Activated CD4-positive, alpha-beta memory T cell treated with anti-CD3 and anti-CD28 coated beads for 36 hours (primary cell): ENCODE data around the gene HELQ. TPM values are rescaled to one million over a fixed set of nuclear protein-coding genes. Genes with fewer than 3 reads are reported as not detected.

Experiments used
- CTCF ChIA-PET: fragments of 350-600 bp; sonication (Branson Sonifier 250); formaldehyde crosslinking; loops from one replicate; lab custom pipeline; 2021; ENCODE audit warnings: antibody characterized with exemption, inconsistent platforms; lab: Charles Lee
- POLR2A ChIA-PET: fragments of 350-600 bp; sonication (Branson Sonifier 250); formaldehyde crosslinking; loops from one replicate; lab custom pipeline; 2021; ENCODE audit warnings: antibody characterized with exemption; lab: Charles Lee
- DNase-seq: peaks from one replicate; pipeline ENCODE4 v3.0.0-alpha.2; 2020
- H3K27ac Mint-ChIP-seq: one replicate; pipeline ENCODE4 v1.8.0; 2021; ENCODE audit warnings: mixed read lengths
- H3K27me3 Mint-ChIP-seq: one replicate; pipeline ENCODE4 v1.8.0; 2021; ENCODE audit warnings: mixed read lengths
- H3K36me3 Mint-ChIP-seq: one replicate; pipeline ENCODE4 v1.8.0; 2021; ENCODE audit warnings: mixed read lengths
- H3K4me1 Mint-ChIP-seq: one replicate; pipeline ENCODE4 v1.8.0; 2021; ENCODE audit warnings: low read depth, mixed read lengths
- H3K4me3 Mint-ChIP-seq: one replicate; pipeline ENCODE4 v1.8.0; 2021; ENCODE audit warnings: mild to moderate bottlenecking, mixed read lengths
- H3K9me3 Mint-ChIP-seq: one replicate; pipeline ENCODE4 v1.8.0; 2021; ENCODE audit warnings: mixed read lengths
- intact Hi-C: fragments of 100-400 bp; cut with micrococcal nuclease; formaldehyde crosslinking; loops from one replicate; pipeline ENCODE4 v1.15.1; 2023
- total RNA-seq, 2 experiments: library from RNA; stranded (reverse); gene quantifications; one replicate each; pipeline ENCODE4 v1.2.3, GENCODE V29; 2021

HELQ gene
- total RNA-seq, 2 experiments from 2014 or later, result 9.5 to 13.3 TPM

DNA sequence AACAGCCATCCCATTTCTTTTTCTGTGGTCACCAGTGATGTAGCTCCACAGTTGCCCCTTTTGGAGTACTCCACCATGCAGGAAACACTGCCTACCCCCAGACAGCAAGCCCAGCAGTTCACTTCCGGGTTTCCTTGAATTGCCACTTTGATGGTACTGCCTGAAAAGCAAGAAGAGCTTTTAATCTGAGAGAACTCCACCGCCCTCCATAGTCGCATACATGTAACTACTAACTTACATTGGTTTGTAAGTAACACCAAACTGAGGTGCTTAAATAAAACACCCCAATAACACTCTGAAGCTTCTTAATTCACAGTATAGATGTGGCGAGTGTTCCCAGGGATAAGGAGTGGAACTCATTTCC is 67.3 kb downstream of the HELQ start:
- no peaks in the 10 kb centered on the region for H3K9me3 Mint-ChIP-seq
- H3K4me1 Mint-ChIP-seq, result peaks cover 7% of the 10 kb centered on the region
- no peak overlapping the region for H3K4me3 Mint-ChIP-seq
- no peaks in the 10 kb centered on the region for H3K27me3 Mint-ChIP-seq
- H3K27ac Mint-ChIP-seq, result no peak overlapping the region
- intact Hi-C loops, result loop anchor here (1.0 kb wide), 1 partner anchor 106 kb away; no protein-coding TSS in a partner anchor
- H3K36me3 Mint-ChIP-seq, result no peaks in the 10 kb centered on the region
- DNase-seq, result peak; percentile 24
- ChIA-PET CTCF (interaction anchor here (1.0 kb wide), 2 partner anchors 9 to 31 kb away, joined by 3 read pairs; no protein-coding TSS in a partner anchor), POLR2A (no interaction called here)

DNA sequence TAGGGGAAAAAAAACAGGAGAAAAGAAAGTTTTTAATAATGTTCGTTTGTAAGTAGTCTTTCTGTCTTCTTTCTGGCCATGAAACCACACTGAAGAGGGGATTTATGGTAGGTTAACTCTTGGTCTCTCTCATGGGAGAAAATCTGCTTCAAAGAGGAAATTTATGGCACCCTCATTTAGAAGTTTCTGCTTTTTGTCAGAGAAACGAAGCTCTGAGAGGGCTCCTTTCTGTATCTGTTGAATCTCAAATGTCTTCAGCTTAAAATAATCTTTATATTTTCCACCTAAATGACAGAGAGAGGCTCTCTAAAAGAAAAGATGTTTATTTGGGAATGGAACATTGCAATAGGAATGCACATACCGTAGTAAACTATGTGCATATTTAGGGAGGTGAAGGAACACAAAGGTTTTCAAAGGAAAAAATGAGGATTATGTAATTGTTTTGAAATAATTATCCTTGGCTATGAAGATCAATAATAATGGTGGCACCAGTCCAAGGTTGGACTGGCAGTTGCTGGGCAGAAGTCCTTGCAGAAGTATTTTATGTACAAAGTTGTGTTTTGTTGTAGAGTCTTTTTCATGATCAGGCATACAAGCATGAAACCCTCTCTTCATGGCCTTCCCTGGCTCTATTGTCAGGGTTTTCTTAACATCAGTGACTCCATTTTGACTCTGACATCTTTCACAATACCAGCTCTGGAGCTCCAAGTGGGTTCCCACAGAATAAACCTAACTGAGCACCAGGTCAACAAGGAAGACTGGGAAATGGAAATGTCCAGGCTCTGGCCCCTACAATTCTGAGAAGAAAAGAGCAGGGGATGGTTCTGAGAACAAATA is 67.9 kb downstream of the HELQ start:
- POLR2A ChIA-PET, result no interaction called here
- intact Hi-C loops, result loop anchor here (1.0 kb wide), 1 partner anchor 105 kb away; no protein-coding TSS in a partner anchor
- no peaks in the 10 kb centered on the region for H3K9me3 Mint-ChIP-seq
- H3K4me3 Mint-ChIP-seq, result no peak overlapping the region
- H3K36me3 Mint-ChIP-seq, result no peaks in the 10 kb centered on the region
- no peak overlapping the region for H3K27ac Mint-ChIP-seq
- DNase-seq, result no peak
- no peaks in the 10 kb centered on the region for H3K27me3 Mint-ChIP-seq
- H3K4me1 Mint-ChIP-seq, result peaks cover 9% of the 10 kb centered on the region
- CTCF ChIA-PET, result interaction anchor here (1.0 to 1.2 kb wide), 3 partner anchors 8 to 106 kb away, joined by 3 read pairs; no protein-coding TSS in a partner anchor

DNA sequence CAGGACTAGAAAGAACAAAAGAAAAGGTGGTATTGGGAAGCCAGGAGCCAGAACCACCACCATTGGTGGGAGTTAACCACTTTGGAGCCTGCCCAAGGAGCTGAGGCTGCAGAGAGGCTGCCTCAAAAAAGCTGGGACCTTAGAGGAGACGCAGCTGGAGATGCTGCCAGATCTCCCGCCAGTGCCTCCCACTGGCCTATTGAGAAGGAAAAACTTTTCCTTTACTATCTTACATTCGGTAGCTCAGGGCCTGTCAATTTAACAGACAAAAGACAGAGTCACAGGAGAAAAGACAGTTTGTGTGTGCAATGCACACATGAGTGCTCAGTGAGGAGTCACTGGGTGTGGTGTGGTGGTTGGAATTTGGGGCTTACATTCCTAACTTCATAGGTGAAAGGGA is 68.6 kb downstream of the HELQ start:
- Mint-ChIP-seq H3K27ac (no peak overlapping the region), H3K4me1 (peaks cover 12% of the 10 kb centered on the region), H3K4me3 (no peak overlapping the region), H3K27me3 (no peaks in the 10 kb centered on the region), H3K9me3 (no peaks in the 10 kb centered on the region), H3K36me3 (no peaks in the 10 kb centered on the region)
- intact Hi-C loops, result no loop called here
- ChIA-PET CTCF (interaction anchor here (1.2 kb wide), 1 partner anchor 105 kb away, joined by 3 read pairs; no protein-coding TSS in a partner anchor), POLR2A (no interaction called here)
- DNase-seq, result no peak

DNA sequence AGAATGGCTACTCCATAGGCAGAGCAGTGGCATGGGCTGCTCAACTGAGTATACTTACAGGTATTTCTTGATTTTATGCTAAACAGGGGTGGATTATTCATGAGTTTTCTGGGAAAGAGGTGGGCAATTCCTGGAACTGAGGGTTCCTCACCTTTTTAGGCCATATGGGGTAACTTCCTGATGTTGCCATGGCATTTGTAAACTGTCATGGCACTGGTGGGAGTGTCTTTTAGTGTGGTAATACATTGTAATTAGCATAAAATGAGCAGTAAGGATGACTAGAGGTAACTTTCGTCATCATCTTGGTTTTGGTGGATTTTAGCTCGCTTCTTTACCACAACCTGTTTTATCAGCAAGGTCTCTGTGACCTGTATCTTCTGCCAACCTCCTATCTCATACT is 72.8 kb downstream of the HELQ start:
- H3K36me3 Mint-ChIP-seq, result peaks cover 7% of the 10 kb centered on the region
- H3K4me3 Mint-ChIP-seq, result no peak overlapping the region
- intact Hi-C loops, result no loop called here
- POLR2A ChIA-PET, result no interaction called here
- CTCF ChIA-PET, result no interaction called here
- DNase-seq, result no peak
- H3K4me1 Mint-ChIP-seq, result peaks cover 4% of the 10 kb centered on the region
- no peaks in the 10 kb centered on the region for H3K27me3 Mint-ChIP-seq
- H3K27ac Mint-ChIP-seq, result no peak overlapping the region
- peaks cover 13% of the 10 kb centered on the region for H3K9me3 Mint-ChIP-seq

DNA sequence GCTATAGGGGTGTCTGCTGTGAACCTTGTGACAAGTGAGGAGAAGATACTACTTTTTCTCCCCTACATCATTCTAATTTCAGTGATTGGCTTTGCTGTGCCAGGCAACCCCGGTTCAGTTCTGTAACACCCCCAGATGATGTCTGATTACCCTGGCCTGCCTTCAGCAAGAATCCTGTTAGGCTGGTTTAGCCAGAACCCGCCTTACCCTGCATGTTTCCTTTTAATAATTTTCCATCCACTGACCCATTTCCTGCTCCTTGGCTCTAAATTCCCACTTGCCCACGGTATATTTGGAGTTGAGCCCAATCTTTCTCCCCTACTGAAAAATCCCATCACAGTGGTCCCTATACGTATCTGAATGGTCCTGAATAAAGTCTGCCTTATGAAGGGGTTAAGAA is 74.5 kb downstream of the HELQ start:
- Mint-ChIP-seq H3K9me3 (peaks cover 22% of the 10 kb centered on the region), H3K4me3 (no peak overlapping the region), H3K27me3 (peaks cover 4% of the 10 kb centered on the region), H3K27ac (no peak overlapping the region), H3K4me1 (peaks cover 4% of the 10 kb centered on the region), H3K36me3 (peaks cover 16% of the 10 kb centered on the region)
- intact Hi-C loops, result no loop called here
- no peak for DNase-seq
- CTCF ChIA-PET, result no interaction called here
- POLR2A ChIA-PET, result no interaction called here

DNA sequence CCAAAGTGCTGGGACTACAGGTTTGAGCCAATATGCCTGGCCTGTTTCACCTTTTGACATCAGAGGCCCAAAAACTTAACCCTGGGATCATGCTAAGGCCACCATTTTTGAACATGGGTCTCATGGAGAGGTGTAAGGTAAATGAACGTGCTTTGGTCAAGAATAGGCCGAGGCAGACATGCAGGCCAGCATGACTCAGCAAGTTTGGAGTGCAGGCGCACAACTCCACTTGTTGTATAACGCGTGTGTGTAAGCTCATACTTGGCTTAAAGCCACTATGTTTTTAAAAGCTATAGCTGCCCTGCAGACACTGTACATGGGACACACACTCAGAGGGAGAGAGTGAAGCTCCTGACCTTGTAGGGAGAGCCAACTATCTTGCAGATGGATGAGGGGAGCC is 77.2 kb downstream of the HELQ start:
- ChIA-PET CTCF (no interaction called here), POLR2A (interaction anchor here (0.6 kb wide), 1 partner anchor 125 kb away, joined by 3 read pairs; no protein-coding TSS in a partner anchor)
- Mint-ChIP-seq H3K27me3 (peaks cover 9% of the 10 kb centered on the region), H3K36me3 (peaks cover 20% of the 10 kb centered on the region), H3K27ac (no peak overlapping the region), H3K4me3 (no peak overlapping the region), H3K4me1 (peaks cover 4% of the 10 kb centered on the region), H3K9me3 (peaks cover 24% of the 10 kb centered on the region)
- intact Hi-C loops, result no loop called here
- DNase-seq, result no peak

DNA sequence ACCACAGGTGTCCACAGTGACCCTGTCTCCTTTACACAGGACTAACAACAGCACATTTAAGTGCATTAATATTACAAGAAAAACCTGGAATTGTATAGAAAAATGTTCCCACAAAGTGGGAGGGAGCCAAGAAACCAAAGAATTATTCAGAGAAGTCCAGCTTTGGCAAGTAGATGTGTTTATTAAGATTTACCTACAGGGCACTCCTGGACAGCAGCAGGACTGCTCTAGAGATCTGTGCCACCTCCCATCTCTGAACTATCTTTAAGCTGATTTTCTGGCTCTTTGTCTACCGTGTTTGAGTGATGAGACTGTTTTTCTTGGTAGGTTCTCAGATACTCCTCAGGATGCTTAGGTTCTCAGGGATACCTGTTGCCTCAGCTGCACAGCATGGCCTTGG is 82.7 kb downstream of the HELQ start:
- Mint-ChIP-seq H3K27me3 (peaks cover 9% of the 10 kb centered on the region), H3K4me3 (no peak overlapping the region), H3K27ac (no peak overlapping the region), H3K36me3 (peaks cover 14% of the 10 kb centered on the region), H3K4me1 (peaks cover 2% of the 10 kb centered on the region), H3K9me3 (peaks cover 11% of the 10 kb centered on the region)
- intact Hi-C loops, result no loop called here
- CTCF ChIA-PET, result no interaction called here
- POLR2A ChIA-PET, result no interaction called here
- DNase-seq, result no peak

DNA sequence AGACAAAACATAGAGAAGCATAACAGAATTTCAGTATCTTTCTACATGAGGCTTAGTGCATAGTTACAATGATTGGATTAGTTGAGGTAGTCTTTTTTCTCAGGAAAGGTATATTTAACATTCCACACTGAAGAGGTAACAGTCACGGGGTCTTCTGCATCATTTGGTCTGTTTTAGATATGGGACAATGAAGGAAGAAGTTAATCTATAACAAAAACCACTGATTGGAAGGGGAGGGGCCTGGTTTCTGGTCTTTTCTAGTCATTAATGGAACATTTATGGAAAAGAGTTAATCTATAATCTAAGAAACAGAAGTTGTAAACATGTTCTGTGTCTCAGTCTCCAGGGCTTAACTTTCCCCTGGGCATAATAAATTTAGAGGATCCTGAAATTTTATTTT is 83.7 kb downstream of the HELQ start:
- intact Hi-C loops, result no loop called here
- Mint-ChIP-seq H3K4me3 (no peak overlapping the region), H3K36me3 (peaks cover 6% of the 10 kb centered on the region), H3K4me1 (peaks cover 2% of the 10 kb centered on the region), H3K27me3 (peaks cover 6% of the 10 kb centered on the region), H3K9me3 (peaks cover 4% of the 10 kb centered on the region), H3K27ac (no peak overlapping the region)
- ChIA-PET CTCF (no interaction called here), POLR2A (no interaction called here)
- no peak for DNase-seq

DNA sequence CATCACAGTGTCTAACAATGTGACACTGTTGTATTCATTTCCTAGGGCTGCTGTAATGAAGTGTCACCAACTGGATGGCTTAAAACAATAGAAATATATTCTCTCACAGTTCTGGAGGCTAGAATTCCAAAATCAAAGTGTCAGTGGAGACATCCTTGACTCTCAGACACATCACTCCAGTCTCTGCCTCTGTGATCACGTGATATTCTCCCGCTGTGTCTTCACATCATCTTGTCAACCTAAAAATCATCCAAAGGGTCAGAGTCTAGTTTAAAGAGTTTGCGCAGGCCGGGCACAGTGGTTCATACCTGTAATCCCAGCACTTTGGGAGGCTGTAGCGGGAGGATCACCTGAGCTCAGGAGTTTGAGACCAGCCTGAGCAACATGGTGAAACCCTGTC is 84.4 kb downstream of the HELQ start:
- Mint-ChIP-seq H3K36me3 (peaks cover 5% of the 10 kb centered on the region), H3K27ac (no peak overlapping the region), H3K4me1 (peaks cover 2% of the 10 kb centered on the region), H3K27me3 (peaks cover 5% of the 10 kb centered on the region), H3K9me3 (peaks cover 2% of the 10 kb centered on the region), H3K4me3 (no peak overlapping the region)
- ChIA-PET CTCF (interaction anchor here (1.9 kb wide), 1 partner anchor 9 kb away, joined by 6 read pairs; no protein-coding TSS in a partner anchor), POLR2A (no interaction called here)
- DNase-seq, result no peak
- intact Hi-C loops, result no loop called here

DNA sequence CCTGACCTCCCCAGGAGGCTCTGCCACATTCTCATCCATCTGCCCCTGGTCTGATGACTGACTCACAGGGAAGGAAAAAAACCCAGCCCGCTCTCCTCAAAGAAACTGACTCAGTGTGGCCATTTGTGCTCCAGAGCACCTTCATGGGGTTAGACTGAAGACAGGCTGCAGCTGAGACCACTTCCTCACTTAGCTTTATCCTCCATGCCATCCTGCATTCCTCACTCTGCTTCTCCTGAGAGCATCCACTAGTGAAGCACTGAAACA is 85.0 kb downstream of the HELQ start:
- intact Hi-C loops, result no loop called here
- ChIA-PET POLR2A (no interaction called here), CTCF (interaction anchor here (1.9 kb wide), 1 partner anchor 8 kb away, joined by 6 read pairs; no protein-coding TSS in a partner anchor)
- Mint-ChIP-seq H3K4me3 (no peak overlapping the region), H3K36me3 (no peaks in the 10 kb centered on the region), H3K27ac (no peak overlapping the region), H3K27me3 (no peaks in the 10 kb centered on the region), H3K4me1 (peaks cover 2% of the 10 kb centered on the region), H3K9me3 (no peaks in the 10 kb centered on the region)
- no peak for DNase-seq

DNA sequence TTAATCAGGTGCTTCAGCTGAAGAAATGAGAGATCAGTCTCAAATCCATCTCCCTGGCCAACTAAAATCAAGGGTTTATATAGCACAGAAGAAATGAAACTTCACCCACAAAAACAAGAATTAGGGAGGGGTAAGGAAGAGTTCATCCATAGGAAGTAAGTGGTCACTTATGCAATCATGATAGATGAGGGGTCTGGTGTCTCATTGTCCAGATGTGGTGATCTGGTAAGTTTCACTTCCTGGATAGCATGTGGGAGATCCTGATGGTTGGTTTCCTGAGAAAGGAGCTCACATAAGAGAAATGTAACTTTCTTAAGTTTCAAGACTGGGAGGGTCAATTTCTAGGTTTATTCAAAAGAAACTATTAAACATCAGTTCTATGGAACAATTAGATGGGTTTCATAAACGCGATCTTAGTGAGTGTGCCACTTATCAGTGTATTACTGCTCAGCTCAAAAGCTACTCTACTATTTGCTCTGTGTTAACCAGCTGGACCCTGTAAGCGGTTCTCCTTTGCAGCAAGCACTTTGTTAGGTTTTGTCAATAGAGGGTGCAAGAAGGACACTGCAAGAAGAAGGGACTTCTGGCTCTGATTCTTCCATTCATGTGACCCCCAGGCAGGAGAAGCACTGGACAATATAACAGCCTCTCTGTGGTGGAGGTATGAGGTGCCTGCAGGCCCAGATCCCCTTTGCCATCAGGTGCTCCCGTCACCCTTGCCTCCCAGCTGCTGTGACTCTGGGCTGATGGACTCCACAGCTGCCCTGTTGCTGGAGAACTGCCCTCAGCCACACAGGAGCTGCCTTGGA is 85.6 kb downstream of the HELQ start:
- ChIA-PET CTCF (interaction anchor here (1.0 to 1.9 kb wide), 2 partner anchors 8 to 88 kb away, joined by 3 to 6 read pairs; no protein-coding TSS in a partner anchor), POLR2A (no interaction called here)
- peaks cover 2% of the 10 kb centered on the region for H3K27me3 Mint-ChIP-seq
- DNase-seq, result no peak
- H3K4me1 Mint-ChIP-seq, result peaks cover 2% of the 10 kb centered on the region
- no peak overlapping the region for H3K27ac Mint-ChIP-seq
- H3K36me3 Mint-ChIP-seq, result no peaks in the 10 kb centered on the region
- no peaks in the 10 kb centered on the region for H3K9me3 Mint-ChIP-seq
- intact Hi-C loops, result no loop called here
- H3K4me3 Mint-ChIP-seq, result no peak overlapping the region

DNA sequence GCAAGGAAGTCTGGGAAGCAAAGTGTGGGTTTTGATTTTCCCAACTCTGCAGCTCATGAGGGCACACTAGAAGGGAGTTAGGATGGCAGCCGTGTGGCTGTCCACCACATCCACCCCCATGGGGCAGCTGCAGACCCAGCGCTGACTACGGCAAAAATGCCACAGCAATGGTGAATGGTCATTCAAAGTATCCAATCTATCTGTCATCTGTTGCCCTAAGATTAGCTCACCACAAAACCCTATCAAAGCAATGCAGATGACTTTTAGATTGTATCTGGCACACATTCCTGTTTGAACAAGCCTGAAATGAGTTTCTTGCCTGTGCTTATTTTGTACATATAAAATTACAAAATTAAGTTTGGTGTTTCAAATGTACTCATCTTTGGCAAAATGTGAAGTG is 91.3 kb downstream of the HELQ start:
- CTCF ChIA-PET, result no interaction called here
- intact Hi-C loops, result no loop called here
- Mint-ChIP-seq H3K4me1 (no peaks in the 10 kb centered on the region), H3K36me3 (no peaks in the 10 kb centered on the region), H3K27ac (no peak overlapping the region), H3K9me3 (no peaks in the 10 kb centered on the region), H3K4me3 (no peak overlapping the region), H3K27me3 (peaks cover 2% of the 10 kb centered on the region)
- POLR2A ChIA-PET, result interaction anchor here (0.7 kb wide), 1 partner anchor 267 kb away, joined by 3 read pairs; no protein-coding TSS in a partner anchor
- no peak for DNase-seq
